Lung (tissue), 12 donors: ENCODE results near the gene JPH2. TPM values are rescaled to one million over a fixed set of nuclear protein-coding genes. Genes with fewer than 3 reads are reported as not detected.

Source experiments
- ATAC-seq: fragments of 200-7000 bp; cut with Tn5 transposase; one replicate; pipeline ENCODE4 v1.9.1; 2020; ENCODE audit warnings: moderate number of reproducible peaks; ENCODE audit not compliant: insufficient read depth, low FRiP score
- DNase-seq, 3 donors: peaks; one replicate each; pipeline ENCODE4 v3.0.0-alpha.2; 2013 to 2017
- H3K27ac ChIP-seq, 2 donors: one replicate each; pipeline ENCODE4 v1.5.1; 2013; ENCODE audit warnings: mild to moderate bottlenecking in 2 of 2, moderate library complexity in 2 of 2, control low read depth in 1 of 2, inconsistent platforms in 1 of 2, low read depth in 1 of 2, low read length in 1 of 2
- H3K27me3 ChIP-seq, 3 donors: one replicate each; pipeline ENCODE4 v1.5.1; 2013; ENCODE audit warnings: low read length in 2 of 3; ENCODE audit not compliant: control insufficient read depth in 3 of 3, insufficient read depth in 3 of 3
- H3K36me3 ChIP-seq, 4 donors: one replicate each; pipeline ENCODE4 v1.5.1; 2013; ENCODE audit warnings: low read length in 4 of 4, mild to moderate bottlenecking in 1 of 4, moderate library complexity in 1 of 4; ENCODE audit not compliant: control insufficient read depth in 4 of 4, insufficient read depth in 4 of 4
- H3K4me1 ChIP-seq, 5 donors: one replicate each; pipeline ENCODE4 v1.5.1; 2013; ENCODE audit warnings: low read length in 5 of 5, mild to moderate bottlenecking in 2 of 5, moderate library complexity in 1 of 5; ENCODE audit not compliant: control insufficient read depth in 5 of 5, insufficient read depth in 5 of 5
- H3K4me3 ChIP-seq: one replicate; pipeline ENCODE4 v1.5.1; 2013; ENCODE audit warnings: mild to moderate bottlenecking, control low read depth, moderate library complexity
- H3K9ac ChIP-seq, 2 donors: one replicate each; pipeline ENCODE4 v1.5.1; 2013; ENCODE audit warnings: low read length in 2 of 2, control low read depth in 1 of 2; ENCODE audit not compliant: insufficient read depth in 1 of 2
- H3K9me3 ChIP-seq, 4 donors: one replicate each; pipeline ENCODE4 v1.5.1; 2013; ENCODE audit warnings: low read length in 3 of 4, mild to moderate bottlenecking in 1 of 4, moderate library complexity in 1 of 4; ENCODE audit not compliant: control insufficient read depth in 4 of 4, insufficient read depth in 3 of 4
- CTCF ChIP-seq: IDR thresholded peaks from 2 replicates; pipeline ENCODE4 v1.5.1; 2012; ENCODE audit warnings: mild to moderate bottlenecking; ENCODE audit errors: control extremely low read depth, extremely low read depth
- WGBS, 2 donors: extraction: QIAGEN DNeasy Blood & Tissue Kit; methylation state at CpG; one replicate each; pipeline ENCODE4 v1.1.7; 2013; 5-methylcytosine and 5-hydroxymethylcytosine counted together
- polyA plus RNA-seq, 2 donors: library from polyadenylated mRNA; stranded (reverse); fragments of 200-250 nt; gene quantifications; one replicate each; pipeline ENCODE4 v1.2.1, GENCODE V29; 2013
- total RNA-seq, 2 donors: library from RNA; depleted of rRNA in 1 of 2; stranded (reverse); fragments of >200 nt in 1 of 2; gene quantifications; one replicate each; pipeline ENCODE4 v1.2.1, GENCODE V29; 2014 to 2021
- donor health status: control.
- donor health status: control.
- donor health status: Bipolar disorder and iron deficiency.
- donor health status: healthy.
- donor health status: DM: yes; HTN: yes; CAD: no.

The JPH2 gene
- total and polyA plus RNA-seq, 4 donors = 2.5 to 9.2 (median 2.7) TPM

- ATAC-seq (no peak), DNase-seq (peak in 2 of 3 donors; percentile 41 to 51)
- Histone ChIP-seq H3K27ac (no peak overlapping the region), H3K27me3 (no peaks in the 10 kb centered on the region), H3K4me1 (peaks cover 0 to 5% (median 0%) of the 10 kb centered on the region in 5 donors), H3K36me3 (no peaks in the 10 kb centered on the region), H3K9me3 (peaks cover 0 to 2% (median 0%) of the 10 kb centered on the region in 4 donors), H3K9ac (no peak overlapping the region), H3K4me3 (no peak overlapping the region)
- WGBS, 2 donors = 61 to 74% methylated on average over 9 of the region's 9 CpGs
- no peak for TF ChIP-seq CTCF
These were observed 94.3 kb downstream of the JPH2 start for GRCh38 chr20:44092551-44093248.

GRCh38 chr20:44091026-44091425 is 96.0 kb downstream of the JPH2 start:
- Histone ChIP-seq H3K9ac (no peak overlapping the region), H3K27ac (no peak overlapping the region), H3K4me3 (no peak overlapping the region), H3K9me3 (peaks cover 0 to 2% (median 0%) of the 10 kb centered on the region in 4 donors), H3K4me1 (peaks cover 0 to 6% (median 0%) of the 10 kb centered on the region in 5 donors), H3K27me3 (no peaks in the 10 kb centered on the region), H3K36me3 (no peaks in the 10 kb centered on the region)
- WGBS, 2 donors = 59 to 64% methylated on average over 4 of the region's 4 CpGs
- DNase-seq (peak in 2 of 3 donors; percentile 42 to 46), ATAC-seq (no peak)
- TF ChIP-seq CTCF = no peak

- Histone ChIP-seq H3K27ac (no peak overlapping the region), H3K9me3 (peaks cover 0 to 2% (median 0%) of the 10 kb centered on the region in 4 donors), H3K36me3 (no peaks in the 10 kb centered on the region), H3K27me3 (no peaks in the 10 kb centered on the region), H3K9ac (no peak overlapping the region), H3K4me1 (peaks cover 0 to 6% (median 0%) of the 10 kb centered on the region in 5 donors), H3K4me3 (no peak overlapping the region)
- TF ChIP-seq CTCF = no peak
- DNase-seq = peak in 2 of 3 donors; percentile 29 to 35
- no peak for ATAC-seq
- 64 to 68% methylated on average over 7 of the region's 7 CpGs for WGBS, 2 donors
These were observed 96.9 kb downstream of the JPH2 start for GRCh38 chr20:44089987-44090674.
